ENCODE measurements around the gene RAB20.

GRCh38 chr13:110590577-110590976, 29.1 kb upstream of the RAB20 start:
- TF ChIP-seq SNAI2 (CRISPR knock-in tag; IDR thresholded peaks at IDR 0.05) (no peak), RARB (CRISPR knock-in tag; IDR thresholded peaks at IDR 0.05) (no peak), PATZ1 (CRISPR knock-in tag; IDR thresholded peaks at IDR 0.05; ENCODE audit: borderline replicate concordance) (no peak), ZFP3 (CRISPR knock-in tag; IDR thresholded peaks at IDR 0.05) (no peak), ZNF70 (CRISPR knock-in tag; IDR thresholded peaks at IDR 0.05) (no peak), CSDC2 (CRISPR knock-in tag; IDR thresholded peaks at IDR 0.05) (no peak)
